GM12878 (cell line): ENCODE measurements around the gene MAFG. TPM values are rescaled to one million over a fixed set of nuclear protein-coding genes. Genes with fewer than 3 reads are reported as not detected.

Experiments used
- ASH2L ChIP-seq: fragments of 300-600, 200-600 bp; sonication (generic); IDR thresholded peaks from 2 replicates; pipeline ENCODE4 v1.6.1; 2017; ENCODE audit warnings: low read depth, mild to moderate bottlenecking, borderline replicate concordance
- ATF7 ChIP-seq: fragments of 450-650 bp; IDR thresholded peaks from 2 replicates; pipeline ENCODE4 v1.6.1; 2016; ENCODE audit warnings: low read depth, mild to moderate bottlenecking
- CHD2 ChIP-seq: IDR thresholded peaks from 2 replicates; pipeline ENCODE4 v1.6.1; 2011; ENCODE audit warnings: low read depth, low read length, improper control_type of control experiment, borderline replicate concordance
- CHD4 ChIP-seq: fragments of 200-600 bp; sonication (generic); IDR thresholded peaks from 2 replicates; pipeline ENCODE4 v1.6.1; 2016; ENCODE audit warnings: mild to moderate bottlenecking
- CTCF ChIP-seq, 3 experiments: IDR thresholded peaks in 2 of 3; conservative IDR thresholded peaks in 1 of 3; 2 replicates each; pipeline ENCODE4 v1.5.1; 2011; ENCODE audit warnings: low read depth in 3 of 3, low read length in 3 of 3, mild to moderate bottlenecking in 3 of 3, control low read depth in 2 of 3, moderate library complexity in 2 of 3, inconsistent platforms in 1 of 3, mixed read lengths in 1 of 3; ENCODE audit not compliant: control insufficient read depth in 2 of 3, insufficient read depth in 1 of 3; ENCODE audit errors: extremely low read depth in 1 of 3
- DPF2 ChIP-seq: fragments of 450-650 bp; IDR thresholded peaks from 2 replicates; pipeline ENCODE4 v1.6.1; 2017; ENCODE audit warnings: mild to moderate bottlenecking
- RELA ChIP-seq: fragments of 450-650 bp; IDR thresholded peaks from 2 replicates; pipeline ENCODE4 v1.8.0; 2014; ENCODE audit warnings: borderline replicate concordance; ENCODE audit not compliant: partially characterized antibody
- TAF1 ChIP-seq: IDR thresholded peaks from 2 replicates; pipeline ENCODE4 v1.6.1; 2011; ENCODE audit warnings: mild to moderate bottlenecking, low read depth, low read length, borderline replicate concordance
- YBX1 ChIP-seq: fragments of 450-650 bp; IDR thresholded peaks from 2 replicates; pipeline ENCODE4 v1.6.1; 2016; ENCODE audit warnings: antibody characterized with exemption
- polyA plus RNA-seq, 11 experiments: library from polyadenylated mRNA; depleted of rRNA in 4 of 11; unstranded in 6 of 11; stranded (reverse) in 5 of 11; fragments of >200 nt; fragmentation: Nextera tagmentation in 4 of 11; fragmentation: Illumina TruSeq in 1 of 11; extraction: Ambion mirVana in 4 of 11; extraction: Trizol in 1 of 11; gene quantifications; 1 replicate in 1 of 11; 2 replicates in 10 of 11; pipeline versions ENCODE4 v1.2.1 to v1.2.3, GENCODE V29; 2011 to 2016; ENCODE audit warnings: inconsistent platforms in 2 of 11, missing spikeins in 2 of 11, low read depth in 1 of 11
- total RNA-seq, 4 experiments: library from RNA; depleted of rRNA in 3 of 4; stranded (reverse); fragments of >200 nt in 3 of 4; fragmentation: Illumina TruSeq in 1 of 4; extraction: Trizol in 1 of 4; gene quantifications; 2 replicates each; pipeline versions ENCODE4 v1.2.1 to v1.2.3, GENCODE V29; 2013 to 2021
- TF ChIP-seq, protein P1 (sequence below): IDR thresholded peaks from 2 replicates; pipeline ENCODE4 v1.6.1; 2012; ENCODE audit warnings: low read depth, low read length, improper control_type of control experiment
- TF ChIP-seq, protein P2 (sequence below): IDR thresholded peaks from 2 replicates; pipeline ENCODE4 v1.6.1; 2011; ENCODE audit warnings: low read depth, mild to moderate bottlenecking, low read length, moderate library complexity, borderline replicate concordance; ENCODE audit errors: extremely low read depth
- TF ChIP-seq, protein P3 (sequence below): IDR thresholded peaks from 2 replicates; pipeline ENCODE4 v1.6.1; 2012; ENCODE audit warnings: low read length, inconsistent platforms

Gene MAFG
- total and polyA plus RNA-seq, 10 of the 15 experiments (the other 5 are each of a cell fraction or from before 2014, with no cell fraction given) = 0.48 to 20.1 (median 7.6) TPM

GRCh38 chr17:81927653-81928543 lies at the start of gene MAFG (continued):
- TF ChIP-seq ATF7 = no peak
- TF ChIP-seq CHD2 = 0 out of 2 replicates have a peak, but pooled peaks have one; percentile 12
- TF ChIP-seq CTCF (IDR thresholded peaks at IDR 0.05 in 2 of 3, conservative IDR thresholded peaks at IDR 0.05 in 1 of 3; ENCODE audit: control insufficient read depth in 2 of 3, extremely low read depth in 1 of 3, insufficient read depth in 1 of 3, low read depth in 3 of 3, low read length in 3 of 3) = peak; percentile 33 to 44 (median 42); a peak in 5 of 6 replicates
- TF ChIP-seq ASH2L = no peak
- TF ChIP-seq, protein P1, sequence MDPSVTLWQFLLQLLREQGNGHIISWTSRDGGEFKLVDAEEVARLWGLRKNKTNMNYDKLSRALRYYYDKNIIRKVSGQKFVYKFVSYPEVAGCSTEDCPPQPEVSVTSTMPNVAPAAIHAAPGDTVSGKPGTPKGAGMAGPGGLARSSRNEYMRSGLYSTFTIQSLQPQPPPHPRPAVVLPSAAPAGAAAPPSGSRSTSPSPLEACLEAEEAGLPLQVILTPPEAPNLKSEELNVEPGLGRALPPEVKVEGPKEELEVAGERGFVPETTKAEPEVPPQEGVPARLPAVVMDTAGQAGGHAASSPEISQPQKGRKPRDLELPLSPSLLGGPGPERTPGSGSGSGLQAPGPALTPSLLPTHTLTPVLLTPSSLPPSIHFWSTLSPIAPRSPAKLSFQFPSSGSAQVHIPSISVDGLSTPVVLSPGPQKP = no peak
- TF ChIP-seq DPF2 = peak; percentile 90
- TF ChIP-seq, protein P2, sequence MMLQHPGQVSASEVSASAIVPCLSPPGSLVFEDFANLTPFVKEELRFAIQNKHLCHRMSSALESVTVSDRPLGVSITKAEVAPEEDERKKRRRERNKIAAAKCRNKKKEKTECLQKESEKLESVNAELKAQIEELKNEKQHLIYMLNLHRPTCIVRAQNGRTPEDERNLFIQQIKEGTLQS = peak; percentile 95
- TF ChIP-seq YBX1 = no peak
- TF ChIP-seq TAF1 = no peak
- no peak for TF ChIP-seq CHD4
- TF ChIP-seq, protein P3, sequence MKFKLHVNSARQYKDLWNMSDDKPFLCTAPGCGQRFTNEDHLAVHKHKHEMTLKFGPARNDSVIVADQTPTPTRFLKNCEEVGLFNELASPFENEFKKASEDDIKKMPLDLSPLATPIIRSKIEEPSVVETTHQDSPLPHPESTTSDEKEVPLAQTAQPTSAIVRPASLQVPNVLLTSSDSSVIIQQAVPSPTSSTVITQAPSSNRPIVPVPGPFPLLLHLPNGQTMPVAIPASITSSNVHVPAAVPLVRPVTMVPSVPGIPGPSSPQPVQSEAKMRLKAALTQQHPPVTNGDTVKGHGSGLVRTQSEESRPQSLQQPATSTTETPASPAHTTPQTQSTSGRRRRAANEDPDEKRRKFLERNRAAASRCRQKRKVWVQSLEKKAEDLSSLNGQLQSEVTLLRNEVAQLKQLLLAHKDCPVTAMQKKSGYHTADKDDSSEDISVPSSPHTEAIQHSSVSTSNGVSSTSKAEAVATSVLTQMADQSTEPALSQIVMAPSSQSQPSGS = no peak
- peak; percentile 74 for TF ChIP-seq RELA
